AG04449 (cell line): ENCODE results near the gene BRD4.

ENCODE experiments used
- CTCF ChIA-PET: fragments of 350-600 bp; formaldehyde crosslinking; extraction: SDS; loops from one replicate; lab custom pipeline; 2021; ENCODE audit warnings: antibody characterized with exemption; lab: Yijun Ruan, JAX
- POLR2A ChIA-PET: fragments of 400-600, 350-600 bp; formaldehyde crosslinking; extraction: SDS; loops from one replicate; lab custom pipeline; 2020; ENCODE audit warnings: antibody characterized with exemption, inconsistent platforms; lab: Yijun Ruan, JAX
- DNase-seq: peaks from one replicate; pipeline ENCODE4 v3.0.0-alpha.2; 2010; ENCODE audit warnings: low read depth, low spot score
- H3K4me3 ChIP-seq: 2 replicates; pipeline ENCODE4 v1.5.1; 2011; ENCODE audit warnings: low read depth, mild to moderate bottlenecking, control low read depth, low read length
- TF ChIP-seq, protein P1 (sequence below): IDR thresholded peaks from one replicate; pipeline ENCODE4 v1.5.1; 2011; ENCODE audit warnings: mild to moderate bottlenecking, moderate library complexity, low read length, control low read depth, inconsistent platforms; ENCODE audit not compliant: insufficient read depth; ENCODE audit errors: missing control alignments

The BRD4 gene

DNA sequence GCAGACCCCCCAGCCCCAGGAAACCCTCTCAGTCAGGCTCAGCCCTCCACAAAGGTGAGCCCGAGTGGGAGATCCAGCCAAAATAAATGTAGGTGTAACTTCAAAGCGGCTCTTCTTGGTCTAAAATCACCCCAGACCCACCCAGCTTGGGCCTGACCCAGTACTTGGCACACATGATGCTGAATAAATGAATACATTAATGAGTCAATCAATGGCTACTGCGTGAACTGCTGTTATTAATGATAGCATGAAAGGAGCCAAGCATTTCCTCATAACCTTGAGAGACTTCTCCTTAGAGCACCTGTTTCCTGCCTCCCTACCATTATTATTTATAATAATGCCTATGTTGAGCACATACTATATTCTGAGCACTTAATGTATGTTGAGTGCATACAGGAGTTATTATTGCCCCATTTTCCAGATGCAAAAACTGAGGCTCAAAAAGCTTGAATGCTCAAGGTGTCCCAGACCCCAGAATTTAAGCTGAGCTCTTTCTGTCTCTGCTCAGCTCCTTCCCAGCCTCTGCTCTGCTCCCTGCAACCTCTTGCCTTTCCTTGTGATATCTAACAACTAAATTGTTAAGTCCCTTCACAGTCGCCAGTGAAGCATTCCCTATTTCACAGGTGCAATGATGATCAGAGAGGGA lies 135.9 kb downstream of the BRD4 start:
- CTCF ChIA-PET: interaction anchor here (0.5 to 4.8 kb wide), 6 partner anchors 9 to 144 kb away, joined by 3 to 21 read pairs (median 3); no protein-coding TSS in a partner anchor
- no peak for DNase-seq
- H3K4me3 ChIP-seq: no peak overlapping the region
- POLR2A ChIA-PET: interaction anchor here (0.9 kb wide), 1 partner anchor 55 kb away, joined by 3 read pairs; no protein-coding TSS in a partner anchor
- TF ChIP-seq, protein P1, sequence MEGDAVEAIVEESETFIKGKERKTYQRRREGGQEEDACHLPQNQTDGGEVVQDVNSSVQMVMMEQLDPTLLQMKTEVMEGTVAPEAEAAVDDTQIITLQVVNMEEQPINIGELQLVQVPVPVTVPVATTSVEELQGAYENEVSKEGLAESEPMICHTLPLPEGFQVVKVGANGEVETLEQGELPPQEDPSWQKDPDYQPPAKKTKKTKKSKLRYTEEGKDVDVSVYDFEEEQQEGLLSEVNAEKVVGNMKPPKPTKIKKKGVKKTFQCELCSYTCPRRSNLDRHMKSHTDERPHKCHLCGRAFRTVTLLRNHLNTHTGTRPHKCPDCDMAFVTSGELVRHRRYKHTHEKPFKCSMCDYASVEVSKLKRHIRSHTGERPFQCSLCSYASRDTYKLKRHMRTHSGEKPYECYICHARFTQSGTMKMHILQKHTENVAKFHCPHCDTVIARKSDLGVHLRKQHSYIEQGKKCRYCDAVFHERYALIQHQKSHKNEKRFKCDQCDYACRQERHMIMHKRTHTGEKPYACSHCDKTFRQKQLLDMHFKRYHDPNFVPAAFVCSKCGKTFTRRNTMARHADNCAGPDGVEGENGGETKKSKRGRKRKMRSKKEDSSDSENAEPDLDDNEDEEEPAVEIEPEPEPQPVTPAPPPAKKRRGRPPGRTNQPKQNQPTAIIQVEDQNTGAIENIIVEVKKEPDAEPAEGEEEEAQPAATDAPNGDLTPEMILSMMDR: no peak

DNA sequence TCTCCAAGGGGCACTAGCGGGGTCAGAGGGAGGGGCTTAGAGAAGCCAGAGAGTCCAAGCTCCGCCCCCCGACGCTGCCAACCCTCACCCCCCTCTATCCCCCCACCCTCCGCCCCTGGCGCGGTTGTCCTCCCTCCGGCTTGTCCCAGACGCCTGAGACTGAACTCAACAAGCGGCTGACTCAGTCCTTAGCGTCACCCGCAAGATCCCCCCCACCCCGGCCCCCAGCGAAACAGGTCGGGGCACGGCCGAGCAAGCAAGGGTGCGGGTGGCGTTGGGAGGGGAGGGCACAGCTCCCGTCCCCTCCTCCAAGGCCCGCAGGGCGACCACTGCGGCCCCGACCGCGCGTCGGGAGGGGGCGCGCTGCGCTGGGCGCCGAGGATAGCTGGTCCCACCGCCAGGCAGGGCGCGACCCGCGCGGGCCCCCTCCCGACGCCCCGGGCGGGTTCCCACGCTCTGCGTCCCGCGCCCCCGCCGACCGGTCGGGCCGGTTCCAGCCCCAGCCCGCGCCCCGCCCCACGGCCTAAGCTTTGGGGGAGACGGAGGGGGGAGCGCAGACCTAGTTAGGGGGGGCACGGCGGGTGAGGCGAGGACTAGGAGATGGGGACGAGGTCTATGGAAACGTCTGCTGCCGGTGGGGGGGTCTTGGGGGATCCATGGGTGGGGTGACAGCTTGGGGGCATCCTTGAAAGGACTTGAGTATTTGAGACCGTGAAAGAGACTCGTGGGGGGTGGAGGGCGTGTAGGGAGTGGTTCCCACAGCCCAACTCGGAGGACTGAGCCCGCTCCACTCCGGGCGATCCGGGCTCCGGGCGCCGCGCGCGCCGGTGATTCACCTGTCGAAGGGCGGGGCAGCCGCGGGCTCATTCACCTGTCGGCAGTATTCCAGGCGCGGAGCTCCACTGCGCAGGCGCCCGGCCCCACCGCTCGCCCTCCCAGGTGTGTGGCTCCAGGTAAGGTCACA lies 136.7 kb downstream of the BRD4 start:
- peak overlapping the region; percentile 44 for H3K4me3 ChIP-seq
- ChIA-PET POLR2A (interaction anchor here (0.5 to 1.0 kb wide), 2 partner anchors 54 to 257 kb away, joined by 3 read pairs; no protein-coding TSS in a partner anchor), CTCF (interaction anchor here (0.9 to 4.8 kb wide), 10 partner anchors 10 to 183 kb away, joined by 3 to 21 read pairs (median 4); no protein-coding TSS in a partner anchor)
- DNase-seq: no peak
- TF ChIP-seq, protein P1: peak; percentile 45

DNA sequence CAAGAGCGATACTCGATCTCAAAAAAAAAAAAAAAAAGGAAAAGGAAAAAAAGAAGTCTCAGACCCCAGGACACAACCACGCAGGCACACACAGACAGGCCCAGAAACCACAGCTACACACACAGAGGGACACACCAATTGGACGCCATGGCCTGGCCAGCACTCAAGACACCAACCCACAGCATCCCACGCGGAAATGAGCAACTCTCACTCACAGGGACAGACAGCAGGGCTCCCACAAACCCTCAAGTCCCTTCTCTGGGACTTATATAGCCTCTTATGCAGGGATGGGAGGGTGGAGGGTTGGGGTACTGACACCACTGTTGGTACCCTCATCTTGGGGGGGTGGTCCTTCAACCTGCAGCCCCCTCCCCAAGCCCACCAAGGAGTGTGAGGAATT lies 137.4 kb downstream of the BRD4 start:
- H3K4me3 ChIP-seq: no peak overlapping the region; the same call in none of the 2 replicates
- ChIA-PET CTCF (interaction anchor here (0.9 to 4.8 kb wide), 9 partner anchors 11 to 184 kb away, joined by 3 to 21 read pairs (median 4); no protein-coding TSS in a partner anchor), POLR2A (interaction anchor here (1.0 kb wide), 1 partner anchor 55 kb away, joined by 3 read pairs; no protein-coding TSS in a partner anchor)
- TF ChIP-seq, protein P1: no peak
- no peak for DNase-seq

DNA sequence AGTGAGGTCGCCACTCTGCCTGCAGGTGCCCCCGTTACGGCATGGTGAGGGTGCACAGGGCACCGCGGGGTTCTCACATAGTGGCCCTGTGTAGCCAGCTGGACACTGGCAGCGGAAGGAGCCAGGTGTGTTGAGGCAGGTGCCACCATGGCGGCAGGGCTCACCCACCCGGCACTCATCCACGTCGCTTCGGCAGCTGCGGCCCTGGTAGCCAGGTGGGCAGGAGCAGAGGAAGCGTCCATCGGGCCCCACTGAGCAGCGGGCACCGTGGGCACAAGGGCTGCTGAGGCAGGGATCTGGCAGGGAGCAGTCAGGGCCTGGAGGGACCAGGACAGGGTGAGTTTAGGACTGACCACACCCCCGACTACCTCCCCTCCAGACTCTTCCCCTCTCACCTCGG lies 140.4 kb downstream of the BRD4 start:
- POLR2A ChIA-PET: no interaction called here
- TF ChIP-seq, protein P1: no peak
- CTCF ChIA-PET: no interaction called here
- H3K4me3 ChIP-seq: no peak overlapping the region
- no peak for DNase-seq

DNA sequence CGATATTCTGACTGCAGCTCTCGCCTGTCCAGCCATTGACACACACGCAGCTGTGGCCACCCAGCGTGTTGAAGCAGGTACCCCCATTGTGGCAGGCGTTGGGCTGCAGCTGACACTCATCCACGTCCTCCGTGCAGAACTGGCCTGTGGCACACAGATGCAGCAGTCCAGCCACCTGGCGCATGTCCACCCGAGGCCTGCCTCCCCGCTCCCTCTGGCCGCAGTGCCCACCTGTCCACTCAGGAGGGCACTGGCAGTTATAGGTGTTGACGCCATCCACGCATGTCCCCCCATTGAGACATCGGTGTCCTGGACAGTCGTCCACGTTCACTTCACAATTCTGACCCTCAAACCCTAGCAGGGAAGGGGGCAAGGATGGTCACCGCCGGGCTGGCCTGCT lies 140.8 kb downstream of the BRD4 start:
- no peak for DNase-seq
- no peak overlapping the region for H3K4me3 ChIP-seq
- CTCF ChIA-PET: no interaction called here
- POLR2A ChIA-PET: no interaction called here
- TF ChIP-seq, protein P1: no peak
